Stimulated activated CD4-positive, alpha-beta T cell treated with anti-CD3 and anti-CD28 coated beads, TNF-alpha, amount 100 ng/mL, for 4 hours (primary cell): Measurements from ENCODE around the gene SOX18.

Experiments
- DNase-seq, 3 experiments: peaks; one replicate each; pipeline ENCODE4 v3.0.0-alpha.2; 2020; ENCODE audit warnings: low read depth in 3 of 3

SOX18 gene

GRCh38 chr20:64080813-64081623 is 31.6 kb upstream of the SOX18 start:
- DNase-seq, result no peak

GRCh38 chr20:64080013-64080812 is 30.8 kb upstream of the SOX18 start, which contains the start of gene OPRL1:
TSS of gene OPRL1 (plus strand) at chr20:64080082. CDS start at chr20:64092721, 12,639 bp downstream.
- peak in 2 of 3 experiments; percentile 29 to 31 for DNase-seq

- DNase-seq, result peak; percentile 38 to 57 (median 48)
These were observed 30.0 kb upstream of the SOX18 start, which contains the start of gene RGS19 for GRCh38 chr20:64079273-64080012. TSS of gene RGS19 (minus strand) at chr20:64079518. CDS start at chr20:64076886, 2,632 bp downstream.

- DNase-seq, result no peak
These were observed 29.5 kb upstream of the SOX18 start for GRCh38 chr20:64078934-64079272.

GRCh38 chr20:64077876-64078551 is 28.6 kb upstream of the SOX18 start:
- no peak for DNase-seq

GRCh38 chr20:64077541-64077875 is 28.1 kb upstream of the SOX18 start:
- DNase-seq, result no peak

GRCh38 chr20:64077094-64077493 is 27.7 kb upstream of the SOX18 start:
- no peak for DNase-seq

GRCh38 chr20:64076061-64076997 is 26.9 kb upstream of the SOX18 start:
- DNase-seq, result no peak

- DNase-seq, result no peak
These were observed 26.1 kb upstream of the SOX18 start for GRCh38 chr20:64075556-64075955.

- no peak for DNase-seq
These were observed 25.5 kb upstream of the SOX18 start for GRCh38 chr20:64074963-64075362.

GRCh38 chr20:64074184-64074789 is 24.8 kb upstream of the SOX18 start:
- DNase-seq, result no peak

GRCh38 chr20:64073476-64074183 is 24.2 kb upstream of the SOX18 start:
- DNase-seq, result no peak

GRCh38 chr20:64072498-64073063 is 23.1 kb upstream of the SOX18 start:
- no peak for DNase-seq

- DNase-seq, result no peak
These were observed 22.2 kb upstream of the SOX18 start for GRCh38 chr20:64071341-64072332.

GRCh38 chr20:64070244-64070993 is 21.0 kb upstream of the SOX18 start:
- DNase-seq, result no peak

- no peak for DNase-seq
These were observed 20.3 kb upstream of the SOX18 start for GRCh38 chr20:64069614-64070243.

GRCh38 chr20:64069209-64069613 is 19.8 kb upstream of the SOX18 start:
- DNase-seq, result no peak
